ENCODE data around the gene ICA1. TPM values are rescaled to one million over a fixed set of nuclear protein-coding genes. Genes with fewer than 3 reads are reported as not detected.

The ICA1 gene
- total RNA-seq, 1 donor from 2014 or later, result 30.3 TPM

DNA sequence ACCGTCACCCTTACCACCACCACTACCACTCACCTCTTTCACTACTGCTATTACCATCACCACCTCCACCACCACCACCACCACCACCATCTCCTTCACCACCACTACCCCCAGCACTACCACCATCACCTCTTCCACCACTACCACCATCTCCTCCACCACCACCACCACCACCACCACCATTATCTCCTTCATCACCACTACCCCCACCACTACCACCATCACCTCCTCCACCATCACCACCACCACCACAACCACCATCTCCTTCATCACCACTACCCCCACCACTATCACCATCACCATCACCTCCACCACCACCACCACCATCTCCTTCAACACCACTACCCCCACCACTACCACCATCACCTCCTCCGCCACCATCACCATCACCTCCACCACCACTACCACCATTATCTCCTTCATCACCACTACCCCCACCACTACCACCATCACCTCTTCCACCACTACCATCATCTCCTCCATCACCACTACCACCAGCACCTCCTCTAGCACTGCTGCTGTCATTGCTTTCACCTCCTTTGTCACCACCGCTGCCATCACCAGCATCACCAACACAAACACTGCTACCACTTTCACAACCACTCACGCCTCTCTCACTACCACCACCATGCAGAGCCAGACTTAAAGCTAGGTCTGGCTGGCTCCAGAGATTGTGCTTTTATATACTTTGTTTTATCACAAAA lies 109.3 kb downstream of the ICA1 start:
- TF ChIP-seq, protein P1, sequence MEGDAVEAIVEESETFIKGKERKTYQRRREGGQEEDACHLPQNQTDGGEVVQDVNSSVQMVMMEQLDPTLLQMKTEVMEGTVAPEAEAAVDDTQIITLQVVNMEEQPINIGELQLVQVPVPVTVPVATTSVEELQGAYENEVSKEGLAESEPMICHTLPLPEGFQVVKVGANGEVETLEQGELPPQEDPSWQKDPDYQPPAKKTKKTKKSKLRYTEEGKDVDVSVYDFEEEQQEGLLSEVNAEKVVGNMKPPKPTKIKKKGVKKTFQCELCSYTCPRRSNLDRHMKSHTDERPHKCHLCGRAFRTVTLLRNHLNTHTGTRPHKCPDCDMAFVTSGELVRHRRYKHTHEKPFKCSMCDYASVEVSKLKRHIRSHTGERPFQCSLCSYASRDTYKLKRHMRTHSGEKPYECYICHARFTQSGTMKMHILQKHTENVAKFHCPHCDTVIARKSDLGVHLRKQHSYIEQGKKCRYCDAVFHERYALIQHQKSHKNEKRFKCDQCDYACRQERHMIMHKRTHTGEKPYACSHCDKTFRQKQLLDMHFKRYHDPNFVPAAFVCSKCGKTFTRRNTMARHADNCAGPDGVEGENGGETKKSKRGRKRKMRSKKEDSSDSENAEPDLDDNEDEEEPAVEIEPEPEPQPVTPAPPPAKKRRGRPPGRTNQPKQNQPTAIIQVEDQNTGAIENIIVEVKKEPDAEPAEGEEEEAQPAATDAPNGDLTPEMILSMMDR (conservative IDR thresholded peaks at IDR 0.05; ENCODE audit: low read depth, low read length), result no peak
- no peak for DNase-seq (ENCODE audit: low read depth)
- no peak overlapping the region for H3K4me3 ChIP-seq (ENCODE audit: low read depth, low read length)

DNA sequence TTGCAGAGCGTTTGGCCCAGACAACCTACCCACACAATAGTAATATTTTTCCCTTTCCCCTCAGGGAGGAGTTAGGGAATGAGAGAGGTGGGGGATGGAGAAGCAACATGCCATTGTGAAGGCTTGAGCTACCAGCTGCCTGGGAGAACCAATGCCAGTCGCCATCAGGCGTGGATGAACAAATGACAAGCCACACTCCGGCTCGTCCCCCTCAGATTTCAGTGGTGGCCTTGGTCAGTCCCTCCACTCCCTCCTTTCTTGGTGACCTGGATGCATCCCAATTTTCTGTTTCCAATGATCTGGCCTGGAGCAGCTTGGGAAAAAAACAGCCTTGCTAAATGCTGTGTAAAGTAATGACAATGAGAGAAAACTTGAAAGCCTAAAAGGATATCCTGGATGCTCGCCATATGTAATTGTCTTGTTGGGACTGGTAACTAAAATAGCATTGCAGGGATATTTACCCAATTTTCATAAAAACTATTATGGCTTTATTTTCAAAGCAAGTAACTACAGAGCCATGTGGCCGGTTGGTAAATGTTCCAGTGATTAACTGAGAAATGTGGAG lies 110.7 kb downstream of the ICA1 start:
- no peak overlapping the region for H3K4me3 ChIP-seq (ENCODE audit: low read depth, low read length)
- TF ChIP-seq, protein P1 (conservative IDR thresholded peaks at IDR 0.05; ENCODE audit: low read depth, low read length), result no peak
- no peak for DNase-seq (ENCODE audit: low read depth)

DNA sequence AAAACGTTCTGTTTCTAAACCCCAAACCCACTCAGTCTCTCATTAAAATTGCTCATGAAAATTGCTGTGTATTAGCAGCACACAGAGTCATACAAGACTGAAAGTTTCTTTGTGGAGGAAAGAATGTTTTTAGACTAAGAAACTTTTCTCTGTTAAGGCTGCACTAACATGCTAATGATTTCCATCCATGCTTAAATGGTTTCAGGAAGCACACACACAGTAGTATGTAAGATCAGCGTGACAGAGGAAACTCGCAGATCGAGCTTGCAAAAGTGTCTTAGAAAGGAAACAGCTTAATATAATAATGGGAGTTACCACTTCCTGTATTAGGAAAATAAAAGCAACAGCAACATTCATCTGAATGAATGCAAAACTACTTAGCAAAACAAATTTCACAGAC lies 112.7 kb downstream of the ICA1 start:
- H3K4me3 ChIP-seq (ENCODE audit: low read depth, low read length), result no peak overlapping the region
- TF ChIP-seq, protein P1 (conservative IDR thresholded peaks at IDR 0.05; ENCODE audit: low read depth, low read length), result no peak
- DNase-seq (ENCODE audit: low read depth), result no peak

DNA sequence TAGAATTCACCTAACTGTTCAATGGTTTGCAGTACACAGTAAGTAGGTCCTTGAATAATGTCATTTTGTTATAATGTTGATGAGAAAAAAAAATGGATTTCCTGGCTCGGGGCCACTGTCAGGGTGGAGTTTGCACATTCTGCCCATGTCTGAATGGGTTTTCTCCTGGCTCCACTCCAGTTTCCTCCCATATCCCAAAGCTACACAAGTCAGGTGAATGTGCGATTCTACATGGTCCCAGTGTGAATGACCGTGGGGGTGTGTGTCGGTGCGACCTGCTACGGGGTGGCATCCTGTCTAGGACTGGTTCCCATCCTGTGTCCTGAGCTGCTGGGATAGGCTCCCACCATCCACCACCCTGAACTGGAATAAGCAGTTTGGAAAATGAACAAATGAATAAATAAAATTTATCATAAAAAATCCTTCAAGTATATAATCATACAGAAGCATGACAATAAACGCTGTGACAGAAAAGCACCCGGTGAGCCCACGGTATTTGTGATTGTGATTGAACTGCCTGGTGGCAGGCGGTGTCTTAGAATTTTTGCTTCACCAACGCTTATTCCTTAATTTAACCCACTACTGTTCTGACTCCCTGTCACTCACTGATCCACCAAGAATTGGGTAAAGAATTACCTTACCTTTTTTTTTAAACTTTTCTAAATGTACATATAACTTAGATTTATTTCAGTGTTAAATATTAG lies 114.1 kb downstream of the ICA1 start:
- TF ChIP-seq, protein P1 (conservative IDR thresholded peaks at IDR 0.05; ENCODE audit: low read depth, low read length), result no peak
- no peak overlapping the region for H3K4me3 ChIP-seq (ENCODE audit: low read depth, low read length)

DNA sequence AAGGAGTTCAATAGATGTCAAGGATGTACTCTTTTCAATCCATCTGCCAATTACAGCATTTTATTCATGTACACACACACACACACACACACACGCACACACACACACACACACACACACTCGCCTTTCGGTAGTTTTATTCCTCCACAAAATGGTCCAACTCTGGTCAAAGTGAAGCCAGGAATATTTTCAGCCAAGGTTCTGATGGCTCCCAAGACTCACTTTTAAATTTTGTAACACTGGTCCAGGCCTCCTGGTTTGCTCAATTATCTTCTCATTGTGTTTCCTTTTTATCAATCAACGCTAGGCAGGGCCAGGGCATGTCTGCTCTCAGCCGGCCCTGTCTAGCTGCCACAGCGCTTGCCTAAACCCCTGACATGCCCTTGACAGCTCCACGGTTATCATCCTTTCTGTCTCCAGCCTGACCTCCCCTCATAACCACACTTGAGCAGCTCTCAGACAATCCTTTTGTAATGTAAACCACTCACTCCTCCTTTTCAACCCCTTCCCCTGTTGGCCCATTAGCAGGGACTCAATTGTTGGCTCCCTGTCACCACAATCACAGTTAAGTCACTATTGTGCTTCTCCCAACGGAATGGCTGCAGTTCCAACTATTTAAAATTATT lies 115.1 kb downstream of the ICA1 start:
- TF ChIP-seq, protein P1 (conservative IDR thresholded peaks at IDR 0.05; ENCODE audit: low read depth, low read length), result no peak
- H3K4me3 ChIP-seq (ENCODE audit: low read depth, low read length), result no peak overlapping the region
- DNase-seq (ENCODE audit: low read depth), result no peak

More for the DNA sequence above, 114.1 kb downstream of the ICA1 start:
- no peak for DNase-seq (ENCODE audit: low read depth)

DNA sequence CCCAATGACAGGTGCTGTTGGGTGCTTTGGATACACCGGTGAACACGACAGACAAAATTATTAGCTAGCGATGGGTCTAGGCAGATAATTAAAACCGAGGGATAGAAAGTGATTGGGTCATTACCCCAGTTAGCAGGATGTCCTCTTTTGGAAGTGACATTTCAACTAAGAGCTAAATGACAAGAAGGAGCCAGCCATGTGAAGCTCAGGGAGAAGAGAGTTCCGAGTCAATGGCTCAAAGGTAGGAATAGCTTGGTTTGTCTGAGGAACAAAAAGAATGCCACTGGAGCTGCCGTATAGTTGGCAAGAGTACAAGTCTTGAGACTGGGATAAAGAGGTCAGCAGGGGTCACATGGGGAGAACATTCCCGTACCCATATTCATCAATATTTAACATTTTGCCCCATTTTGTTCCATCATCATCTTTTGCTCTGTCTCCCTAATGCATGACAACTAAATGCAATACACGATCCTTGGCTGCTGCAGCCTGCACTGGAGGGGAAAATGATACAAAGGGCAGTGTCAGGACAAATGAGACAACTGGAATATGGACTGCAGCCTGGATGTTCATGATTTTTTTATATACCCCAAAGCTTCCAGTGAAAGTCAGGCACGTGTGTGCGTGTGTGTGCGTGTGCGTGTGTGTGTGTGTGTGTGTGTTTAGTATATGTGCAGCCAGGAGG lies 115.7 kb downstream of the ICA1 start:
- TF ChIP-seq, protein P1 (conservative IDR thresholded peaks at IDR 0.05; ENCODE audit: low read depth, low read length), result no peak
- DNase-seq (ENCODE audit: low read depth), result no peak
- H3K4me3 ChIP-seq (ENCODE audit: low read depth, low read length), result no peak overlapping the region
